Gastrocnemius medialis (tissue), 4 donors: Measurements from ENCODE around the gene PCSK5.

ENCODE experiments used
- CTCF ChIP-seq, 5 experiments: fragments of 450-650 bp in 3 of 5; fragments of 200-600 bp in 2 of 5; sonication (generic) in 2 of 5; IDR thresholded peaks in 4 of 5; conservative IDR thresholded peaks in 1 of 5; 1 replicate in 4 of 5; 2 replicates in 1 of 5; pipeline ENCODE4 v1.5.1; 2016 to 2019; ENCODE audit warnings: antibody characterized with exemption in 5 of 5, mild to moderate bottlenecking in 3 of 5, moderate library complexity in 3 of 5
- POLR2A ChIP-seq, 2 donors: fragments of 450-650 bp; IDR thresholded peaks; one replicate each; pipeline ENCODE4 v1.6.1; 2017; ENCODE audit warnings: antibody characterized with exemption in 2 of 2, mild to moderate bottlenecking in 2 of 2, moderate library complexity in 2 of 2

- no peak for TF ChIP-seq CTCF (IDR thresholded peaks at IDR 0.05 in 4 of 5, conservative IDR thresholded peaks at IDR 0.05 in 1 of 5)
- TF ChIP-seq POLR2A (IDR thresholded peaks at IDR 0.05) = no peak
Observed at GRCh38 chr9:75958226-75958625, 67.8 kb downstream of the PCSK5 start.
